HFF-Myc (cell line): Measurements from ENCODE around the gene SHISA6.

ENCODE experiments used
- DNase-seq: peaks from one replicate; pipeline ENCODE4 v3.0.0-alpha.2; 2011; ENCODE audit warnings: low read depth; ENCODE audit errors: extremely low read depth
- H3K4me3 ChIP-seq: replicated peaks from 2 replicates; pipeline ENCODE4 v1.5.1; 2011; ENCODE audit warnings: low read depth, mild to moderate bottlenecking, control low read depth, low read length
- CTCF ChIP-seq: IDR thresholded peaks from 2 replicates; pipeline ENCODE4 v1.5.1; 2012; ENCODE audit warnings: mild to moderate bottlenecking, low read depth, low read length, control low read depth; ENCODE audit errors: missing control alignments

SHISA6 gene

GRCh38 chr17:11242411-11242810, 1.4 kb downstream of the SHISA6 start:
- H3K4me3 ChIP-seq: no peak overlapping the region
- no peak for DNase-seq
- no peak for TF ChIP-seq CTCF

GRCh38 chr17:11244776-11245175, 3.8 kb downstream of the SHISA6 start:
- no peak overlapping the region for H3K4me3 ChIP-seq
- no peak for TF ChIP-seq CTCF
- no peak for DNase-seq

GRCh38 chr17:11245187-11245586, 4.2 kb downstream of the SHISA6 start:
- H3K4me3 ChIP-seq: no peak overlapping the region
- no peak for TF ChIP-seq CTCF
- DNase-seq: no peak

- H3K4me3 ChIP-seq: no peak overlapping the region
- no peak for TF ChIP-seq CTCF
- DNase-seq: no peak
These were observed 4.8 kb downstream of the SHISA6 start for GRCh38 chr17:11245791-11246190.

GRCh38 chr17:11250161-11250560, 9.1 kb downstream of the SHISA6 start:
- DNase-seq: no peak
- no peak overlapping the region for H3K4me3 ChIP-seq
- no peak for TF ChIP-seq CTCF

GRCh38 chr17:11251561-11252107, 10.6 kb downstream of the SHISA6 start:
- H3K4me3 ChIP-seq: no peak overlapping the region
- no peak for TF ChIP-seq CTCF

GRCh38 chr17:11252146-11252545, 11.1 kb downstream of the SHISA6 start:
- no peak overlapping the region for H3K4me3 ChIP-seq
- DNase-seq: no peak
- no peak for TF ChIP-seq CTCF

More at GRCh38 chr17:11251561-11252107, 10.6 kb downstream of the SHISA6 start:
- no peak for DNase-seq
